HepG2 (cell line): ENCODE measurements around the gene EPB41L2. TPM values are rescaled to one million over a fixed set of nuclear protein-coding genes. Genes with fewer than 3 reads are reported as not detected.

ENCODE experiments used
- ETS1 ChIP-seq: sonication (generic); formaldehyde crosslinking; IDR thresholded peaks from 2 replicates; pipeline ENCODE4 v1.4.0; 2020; ENCODE audit warnings: missing genetic modification reagents
- HNRNPK ChIP-seq: fragments of 200-400 bp; formaldehyde crosslinking; IDR thresholded peaks from 2 replicates; pipeline ENCODE4 v1.6.1; 2018; ENCODE audit warnings: low read length, low read depth, moderate library complexity, mild to moderate bottlenecking; ENCODE audit not compliant: poor library complexity, severe bottlenecking
- NCOA5 ChIP-seq: sonication (generic); formaldehyde crosslinking; IDR thresholded peaks from 2 replicates; pipeline ENCODE4 v1.4.0; 2020; ENCODE audit warnings: missing genetic modification reagents
- NPAS2 ChIP-seq: sonication (generic); formaldehyde crosslinking; IDR thresholded peaks from 2 replicates; pipeline ENCODE4 v1.8.0; 2022; ENCODE audit warnings: mild to moderate bottlenecking, missing genetic modification reagents, borderline replicate concordance
- PHF8 ChIP-seq: sonication (generic); formaldehyde crosslinking; IDR thresholded peaks from 2 replicates; pipeline ENCODE4 v1.5.0; 2020; ENCODE audit warnings: missing genetic modification reagents
- POLR2G ChIP-seq: fragments of 200-400 bp; formaldehyde crosslinking; IDR thresholded peaks from 2 replicates; pipeline ENCODE4 v1.6.1; 2018; ENCODE audit warnings: mild to moderate bottlenecking, low read depth, low read length, moderate library complexity
- ZFY ChIP-seq: sonication (generic); formaldehyde crosslinking; IDR thresholded peaks from 2 replicates; pipeline ENCODE4 v1.4.0; 2020; ENCODE audit warnings: missing genetic modification reagents
- ZNF281 ChIP-seq: sonication (generic); formaldehyde crosslinking; IDR thresholded peaks from 2 replicates; pipeline ENCODE4 v1.4.0; 2020; ENCODE audit warnings: missing genetic modification reagents, borderline replicate concordance
- ZNF562 ChIP-seq: sonication (generic); formaldehyde crosslinking; IDR thresholded peaks from 2 replicates; pipeline ENCODE4 v1.8.0; 2022; ENCODE audit warnings: missing genetic modification reagents, borderline replicate concordance
- ZNF597 ChIP-seq: sonication (generic); formaldehyde crosslinking; IDR thresholded peaks from 2 replicates; pipeline ENCODE4 v1.5.0; 2020; ENCODE audit warnings: missing genetic modification reagents
- ZNF761 ChIP-seq: sonication (generic); formaldehyde crosslinking; conservative IDR thresholded peaks from 2 replicates; pipeline ENCODE4 v1.4.0; 2020; ENCODE audit warnings: mild to moderate bottlenecking, missing genetic modification reagents
- ZNF777 ChIP-seq: sonication (generic); formaldehyde crosslinking; IDR thresholded peaks from 2 replicates; pipeline ENCODE4 v1.4.0; 2020; ENCODE audit warnings: missing genetic modification reagents
- polyA plus RNA-seq, 8 experiments: library from polyadenylated mRNA; depleted of rRNA in 3 of 8; stranded (reverse) in 7 of 8; unstranded in 1 of 8; fragments of >200 nt; fragmentation: Illumina TruSeq in 4 of 8; extraction: Trizol in 4 of 8; gene quantifications; 2 replicates each; pipeline versions ENCODE4 v1.2.1 to v1.2.3, GENCODE V29; 2011 to 2016; ENCODE audit warnings: low read depth in 4 of 8, missing spikeins in 1 of 8, mixed read lengths in 1 of 8; ENCODE audit not compliant: insufficient read depth in 1 of 8
- total RNA-seq, 5 experiments: library from RNA; depleted of rRNA; stranded (reverse); fragments of >200 nt; fragmentation: Illumina TruSeq; extraction: Trizol; gene quantifications; 2 replicates each; pipeline ENCODE4 v1.2.3, GENCODE V29; 2016; ENCODE audit warnings: low read depth in 1 of 5
- TF ChIP-seq, protein P1 (sequence below): sonication (generic); formaldehyde crosslinking; IDR thresholded peaks from 2 replicates; pipeline ENCODE4 v1.5.0; 2020; ENCODE audit warnings: mild to moderate bottlenecking, missing genetic modification reagents
- TF ChIP-seq, protein P2 (sequence below): sonication (generic); formaldehyde crosslinking; conservative IDR thresholded peaks from 2 replicates; pipeline ENCODE4 v1.8.1; 2023; ENCODE audit warnings: missing genetic modification reagents
- TF ChIP-seq, protein P3 (sequence below): sonication (generic); formaldehyde crosslinking; IDR thresholded peaks from 2 replicates; pipeline ENCODE4 v1.8.1; 2022; ENCODE audit warnings: low read depth, mild to moderate bottlenecking, missing genetic modification reagents
- TF ChIP-seq, protein P4 (sequence below): sonication (generic); formaldehyde crosslinking; IDR thresholded peaks from 2 replicates; pipeline ENCODE4 v1.5.0; 2020; ENCODE audit warnings: missing genetic modification reagents

Gene EPB41L2
- total and polyA plus RNA-seq, 2 of the 13 experiments (the other 11 are each of a cell fraction or from before 2014, with no cell fraction given): 41.7 to 56.4 TPM

DNA sequence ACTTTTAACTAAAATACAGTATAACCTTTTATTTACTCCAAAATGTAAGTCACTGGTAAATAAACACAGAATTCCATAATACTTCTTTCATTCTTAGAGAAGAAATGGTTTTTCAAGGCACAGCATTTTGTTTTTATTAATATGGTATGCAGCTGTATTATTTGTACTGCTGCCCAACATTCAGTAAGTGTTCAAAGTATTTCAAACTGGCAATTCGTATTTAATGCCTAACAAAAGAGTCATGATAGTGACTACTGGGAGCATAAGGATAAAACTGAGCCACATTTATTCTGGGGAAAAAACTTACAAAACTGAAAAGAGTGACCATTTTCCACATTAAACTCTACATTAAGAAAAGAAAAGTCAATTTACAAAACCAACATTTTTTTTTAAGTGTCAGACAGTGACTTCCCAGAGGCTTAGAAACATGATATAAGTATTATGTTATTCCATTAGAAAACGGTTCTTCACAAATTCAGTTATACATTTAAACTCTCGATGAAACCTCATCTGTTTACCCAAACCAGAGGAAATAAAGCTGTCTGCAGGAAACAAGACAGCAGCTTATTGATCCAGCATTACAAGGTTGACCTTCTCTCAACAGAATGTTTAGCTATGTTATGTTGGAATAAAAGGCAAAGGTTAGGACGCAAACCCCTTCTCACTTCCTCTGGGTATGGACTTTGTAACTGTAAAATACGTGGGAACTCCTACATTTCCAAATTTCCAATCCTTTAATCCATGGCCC, 24.3 kb downstream of the EPB41L2 start (continued):
- TF ChIP-seq ZNF281: peak; percentile 72
- TF ChIP-seq ZNF761 (CRISPR knock-in tag): 0 out of 2 replicates have a peak, but pooled peaks have one; percentile 75
- no peak for TF ChIP-seq ZNF562 (CRISPR knock-in tag)
- 0 out of 2 replicates have a peak, but pooled peaks have one; percentile 34 for TF ChIP-seq PHF8 (CRISPR knock-in tag)
- no peak for TF ChIP-seq ETS1 (CRISPR knock-in tag)
- TF ChIP-seq, protein P1, sequence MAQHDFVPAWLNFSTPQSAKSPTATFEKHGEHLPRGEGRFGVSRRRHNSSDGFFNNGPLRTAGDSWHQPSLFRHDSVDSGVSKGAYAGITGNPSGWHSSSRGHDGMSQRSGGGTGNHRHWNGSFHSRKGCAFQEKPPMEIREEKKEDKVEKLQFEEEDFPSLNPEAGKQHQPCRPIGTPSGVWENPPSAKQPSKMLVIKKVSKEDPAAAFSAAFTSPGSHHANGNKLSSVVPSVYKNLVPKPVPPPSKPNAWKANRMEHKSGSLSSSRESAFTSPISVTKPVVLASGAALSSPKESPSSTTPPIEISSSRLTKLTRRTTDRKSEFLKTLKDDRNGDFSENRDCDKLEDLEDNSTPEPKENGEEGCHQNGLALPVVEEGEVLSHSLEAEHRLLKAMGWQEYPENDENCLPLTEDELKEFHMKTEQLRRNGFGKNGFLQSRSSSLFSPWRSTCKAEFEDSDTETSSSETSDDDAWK (CRISPR knock-in tag): no peak
- no peak for TF ChIP-seq POLR2G
- TF ChIP-seq ZNF777 (CRISPR knock-in tag): no peak
- TF ChIP-seq ZFY (CRISPR knock-in tag): no peak
- no peak for TF ChIP-seq NPAS2 (CRISPR knock-in tag)
- TF ChIP-seq, protein P2, sequence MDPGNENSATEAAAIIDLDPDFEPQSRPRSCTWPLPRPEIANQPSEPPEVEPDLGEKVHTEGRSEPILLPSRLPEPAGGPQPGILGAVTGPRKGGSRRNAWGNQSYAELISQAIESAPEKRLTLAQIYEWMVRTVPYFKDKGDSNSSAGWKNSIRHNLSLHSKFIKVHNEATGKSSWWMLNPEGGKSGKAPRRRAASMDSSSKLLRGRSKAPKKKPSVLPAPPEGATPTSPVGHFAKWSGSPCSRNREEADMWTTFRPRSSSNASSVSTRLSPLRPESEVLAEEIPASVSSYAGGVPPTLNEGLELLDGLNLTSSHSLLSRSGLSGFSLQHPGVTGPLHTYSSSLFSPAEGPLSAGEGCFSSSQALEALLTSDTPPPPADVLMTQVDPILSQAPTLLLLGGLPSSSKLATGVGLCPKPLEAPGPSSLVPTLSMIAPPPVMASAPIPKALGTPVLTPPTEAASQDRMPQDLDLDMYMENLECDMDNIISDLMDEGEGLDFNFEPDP (CRISPR knock-in tag): no peak
- TF ChIP-seq HNRNPK: no peak
- TF ChIP-seq, protein P3, sequence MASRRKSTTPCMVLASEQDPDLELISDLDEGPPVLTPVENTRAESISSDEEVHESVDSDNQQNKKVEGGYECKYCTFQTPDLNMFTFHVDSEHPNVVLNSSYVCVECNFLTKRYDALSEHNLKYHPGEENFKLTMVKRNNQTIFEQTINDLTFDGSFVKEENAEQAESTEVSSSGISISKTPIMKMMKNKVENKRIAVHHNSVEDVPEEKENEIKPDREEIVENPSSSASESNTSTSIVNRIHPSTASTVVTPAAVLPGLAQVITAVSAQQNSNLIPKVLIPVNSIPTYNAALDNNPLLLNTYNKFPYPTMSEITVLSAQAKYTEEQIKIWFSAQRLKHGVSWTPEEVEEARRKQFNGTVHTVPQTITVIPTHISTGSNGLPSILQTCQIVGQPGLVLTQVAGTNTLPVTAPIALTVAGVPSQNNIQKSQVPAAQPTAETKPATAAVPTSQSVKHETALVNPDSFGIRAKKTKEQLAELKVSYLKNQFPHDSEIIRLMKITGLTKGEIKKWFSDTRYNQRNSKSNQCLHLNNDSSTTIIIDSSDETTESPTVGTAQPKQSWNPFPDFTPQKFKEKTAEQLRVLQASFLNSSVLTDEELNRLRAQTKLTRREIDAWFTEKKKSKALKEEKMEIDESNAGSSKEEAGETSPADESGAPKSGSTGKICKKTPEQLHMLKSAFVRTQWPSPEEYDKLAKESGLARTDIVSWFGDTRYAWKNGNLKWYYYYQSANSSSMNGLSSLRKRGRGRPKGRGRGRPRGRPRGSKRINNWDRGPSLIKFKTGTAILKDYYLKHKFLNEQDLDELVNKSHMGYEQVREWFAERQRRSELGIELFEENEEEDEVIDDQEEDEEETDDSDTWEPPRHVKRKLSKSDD (CRISPR knock-in tag): peak; percentile 49; the same call in 1 of the 2 replicates
- no peak for TF ChIP-seq NCOA5 (CRISPR knock-in tag)
- TF ChIP-seq, protein P4, sequence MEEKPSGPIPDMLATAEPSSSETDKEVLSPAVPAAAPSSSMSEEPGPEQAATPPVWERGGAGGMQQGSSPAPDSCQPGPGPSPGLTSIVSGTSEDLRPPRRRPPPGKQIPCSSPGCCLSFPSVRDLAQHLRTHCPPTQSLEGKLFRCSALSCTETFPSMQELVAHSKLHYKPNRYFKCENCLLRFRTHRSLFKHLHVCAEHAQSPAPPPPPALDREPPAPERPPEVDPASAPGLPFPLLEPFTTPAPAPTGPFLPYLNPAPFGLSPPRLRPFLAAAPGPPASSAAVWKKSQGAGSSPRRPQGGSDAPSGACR (CRISPR knock-in tag): peak; percentile 86
- no peak for TF ChIP-seq ZNF597 (CRISPR knock-in tag)
